NCI-H1694 (cell line): ENCODE measurements around the gene MRPL38.
"Not testable (repeated sequence)": the region's sequence is repeated elsewhere in the genome, so short reads cannot be mapped to it uniquely, and the experiment has no call there.

Experiments
- DNase-seq: peaks from one replicate; lab custom pipeline; 2025; lab: John Stamatoyannopoulos, UW

Gene MRPL38

GRCh38 chr17:75876190-75876937, 28.3 kb downstream of the MRPL38 start:
- DNase-seq, result no peak

DNA sequence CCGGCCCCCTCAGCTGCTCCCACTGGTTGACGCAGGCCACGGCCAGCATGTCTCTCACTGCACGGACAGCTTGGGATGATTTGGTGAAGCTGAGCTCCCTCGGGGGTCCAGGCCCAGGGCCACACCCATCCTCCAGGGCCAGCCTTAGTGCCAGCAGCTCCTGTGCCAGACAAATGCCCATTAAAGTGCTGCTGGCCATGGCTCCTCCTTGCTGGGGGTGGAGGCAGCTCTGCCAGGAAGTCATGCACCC, 28.8 kb downstream of the MRPL38 start:
- no peak for DNase-seq

GRCh38 chr17:75875182-75875939, 29.3 kb downstream of the MRPL38 start:
- DNase-seq, result no peak

- DNase-seq, result no peak
These were observed 30.1 kb downstream of the MRPL38 start for GRCh38 chr17:75874323-75875181.

DNA sequence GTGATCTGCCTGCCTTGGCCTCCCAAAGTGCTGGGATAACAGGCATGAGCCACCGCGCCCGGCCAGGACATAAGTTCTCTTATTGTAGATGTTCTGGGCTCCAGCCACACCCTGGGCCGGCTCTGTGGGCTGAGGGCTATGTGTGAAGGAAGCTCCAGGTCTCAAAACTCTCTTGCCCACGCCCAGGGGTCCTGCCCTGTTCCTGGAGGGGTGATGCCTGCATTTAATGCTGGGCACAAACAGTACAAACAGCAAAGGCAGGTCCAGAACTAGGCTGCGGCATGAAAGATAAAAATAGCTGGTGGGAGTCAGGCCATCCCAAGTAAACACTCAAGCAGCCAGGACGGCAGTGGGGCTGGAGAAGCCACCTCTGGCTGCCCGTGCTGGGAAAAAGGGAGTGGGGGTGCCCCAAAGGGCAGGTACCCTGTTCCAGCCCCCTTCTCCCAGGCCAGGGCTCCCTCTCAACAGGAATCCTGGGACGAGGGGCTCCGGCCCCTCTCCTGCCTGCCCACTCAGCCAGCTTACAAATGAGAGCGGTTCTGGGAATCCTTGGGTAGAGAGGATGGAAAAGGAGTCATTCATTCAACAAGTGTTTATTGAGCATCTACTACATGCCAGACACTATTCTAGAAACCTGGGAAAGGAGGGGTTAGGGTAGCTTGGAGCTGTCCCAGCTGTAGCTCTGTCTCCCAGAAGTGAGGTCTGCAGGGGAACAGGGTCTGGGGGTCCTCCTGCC, 30.9 kb downstream of the MRPL38 start:
- DNase-seq, result no peak

GRCh38 chr17:75872434-75873351, 32.0 kb downstream of the MRPL38 start:
- no peak for DNase-seq

DNA sequence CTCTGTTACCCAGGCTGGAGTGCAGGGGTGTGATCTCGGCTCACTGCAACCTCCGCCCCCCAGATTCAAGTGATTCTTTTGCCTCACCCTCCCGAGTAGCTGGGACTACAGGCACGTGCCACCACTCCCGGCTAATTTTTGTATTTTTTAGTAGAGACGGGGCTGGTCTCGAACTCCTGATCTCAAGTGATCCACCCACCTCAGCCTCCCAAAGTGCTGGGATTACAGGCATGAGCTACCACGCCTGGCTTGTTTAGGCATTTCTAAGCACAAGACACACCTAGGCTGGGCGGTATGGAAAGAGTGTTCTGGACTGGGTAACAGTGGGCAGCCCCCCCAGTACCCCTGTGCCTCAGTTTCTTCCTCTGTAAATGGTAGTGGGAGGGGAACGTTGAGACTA, 34.5 kb downstream of the MRPL38 start:
- DNase-seq, result not testable (repeated sequence)

DNA sequence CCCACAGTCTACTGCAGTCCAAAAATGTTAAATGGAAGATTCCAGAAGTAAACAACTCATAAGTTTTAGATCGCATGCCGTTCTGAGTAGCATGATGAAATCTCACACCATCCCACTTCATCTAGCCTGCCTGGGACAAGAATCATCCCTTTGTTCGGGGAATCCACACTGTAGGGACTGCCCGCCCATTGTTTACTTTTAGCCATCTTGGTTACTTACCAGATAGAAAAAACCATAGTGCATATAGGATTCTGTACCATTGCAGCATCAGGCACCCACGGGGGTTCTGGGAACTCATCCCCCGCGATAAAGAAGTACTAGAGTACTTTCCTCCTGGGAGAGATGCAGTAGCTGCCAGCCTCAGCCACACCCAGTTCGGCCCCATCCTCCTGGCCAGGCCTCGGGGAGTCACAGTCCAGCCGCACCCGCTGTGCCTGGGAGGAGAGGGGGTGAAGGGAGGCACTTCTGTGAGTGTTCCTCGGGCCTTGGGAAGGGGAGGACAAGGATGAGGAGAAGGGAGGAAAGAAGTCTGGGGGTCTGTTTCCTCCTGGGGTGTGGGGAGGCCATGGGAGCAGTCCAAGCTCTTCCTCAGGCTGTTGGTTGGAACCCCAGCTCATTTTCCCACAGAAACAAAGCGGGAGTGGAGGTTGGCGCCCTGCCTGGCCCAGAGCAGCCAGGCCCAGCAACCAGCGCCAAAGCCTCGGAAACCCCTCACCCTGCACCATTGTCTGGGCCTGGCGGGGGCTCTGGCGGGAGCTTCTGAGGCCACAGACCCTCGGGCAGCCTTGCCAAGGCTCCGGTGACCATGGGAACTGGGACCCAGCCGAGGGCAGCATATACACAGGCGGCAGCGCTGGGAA, 35.2 kb downstream of the MRPL38 start:
- no peak for DNase-seq

DNA sequence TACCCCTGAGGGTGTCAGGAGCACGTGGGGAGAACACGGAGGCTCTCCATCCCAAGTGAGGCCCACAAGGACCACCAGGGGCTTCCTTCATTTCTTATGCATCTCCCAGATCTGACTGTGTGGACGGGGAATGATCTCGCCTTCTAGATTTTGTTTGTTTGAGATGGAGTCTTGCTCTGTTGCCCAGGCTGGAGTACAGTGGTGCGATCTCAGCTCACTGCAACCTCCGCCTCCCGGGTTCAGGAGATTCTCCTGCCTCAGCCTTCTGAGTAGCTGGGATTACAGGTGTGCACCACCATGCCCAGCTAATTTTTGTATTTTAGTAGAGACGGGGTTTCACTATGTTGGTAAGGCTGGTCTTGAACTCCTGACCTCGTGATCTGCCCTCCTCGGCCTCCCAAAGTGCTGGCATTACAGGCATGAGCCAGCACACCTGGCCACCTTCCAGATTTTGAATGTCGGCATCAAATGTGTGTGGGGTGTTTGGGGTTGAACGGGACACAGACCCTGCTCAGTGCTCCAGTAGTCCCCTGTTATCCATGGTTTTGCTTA, 35.9 kb downstream of the MRPL38 start:
- not testable (repeated sequence) for DNase-seq

DNA sequence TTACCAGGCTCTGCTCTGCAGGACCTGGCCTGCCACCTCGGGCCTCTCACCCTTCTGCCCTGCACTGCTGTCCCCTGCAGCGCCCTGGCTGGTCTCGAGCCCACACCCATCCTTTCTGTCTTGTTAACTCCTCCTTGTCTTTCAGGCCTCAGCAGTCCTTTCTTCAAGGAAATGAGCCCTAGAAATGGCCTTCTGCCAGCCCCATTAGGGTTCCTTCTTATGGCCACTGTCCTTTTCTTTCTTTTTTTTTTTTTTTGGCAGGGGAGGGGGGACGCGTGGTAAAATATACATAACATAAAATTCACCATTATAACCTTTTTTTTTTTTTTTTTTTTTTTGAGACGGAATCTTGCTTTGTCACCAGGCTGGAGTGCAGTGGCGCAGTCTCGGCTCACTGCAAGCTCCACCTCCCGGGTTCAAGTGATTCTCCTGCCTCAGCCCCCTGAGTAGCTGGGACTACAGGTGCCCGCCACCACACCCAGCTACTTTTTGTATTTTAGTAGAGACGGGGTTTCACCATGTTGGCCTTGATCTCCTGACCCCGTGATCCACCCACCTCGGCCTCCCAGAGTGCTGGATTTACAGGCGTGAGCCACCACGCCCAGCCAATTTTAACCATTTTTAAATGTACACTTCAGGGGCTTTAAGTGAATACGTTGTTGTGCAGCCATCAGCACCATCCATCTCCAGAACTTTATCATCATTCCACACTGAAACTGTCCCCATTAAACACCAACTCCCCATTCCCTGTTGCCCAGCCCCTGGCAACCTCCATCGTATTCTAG, 39.1 kb downstream of the MRPL38 start:
- not testable (repeated sequence) for DNase-seq

DNA sequence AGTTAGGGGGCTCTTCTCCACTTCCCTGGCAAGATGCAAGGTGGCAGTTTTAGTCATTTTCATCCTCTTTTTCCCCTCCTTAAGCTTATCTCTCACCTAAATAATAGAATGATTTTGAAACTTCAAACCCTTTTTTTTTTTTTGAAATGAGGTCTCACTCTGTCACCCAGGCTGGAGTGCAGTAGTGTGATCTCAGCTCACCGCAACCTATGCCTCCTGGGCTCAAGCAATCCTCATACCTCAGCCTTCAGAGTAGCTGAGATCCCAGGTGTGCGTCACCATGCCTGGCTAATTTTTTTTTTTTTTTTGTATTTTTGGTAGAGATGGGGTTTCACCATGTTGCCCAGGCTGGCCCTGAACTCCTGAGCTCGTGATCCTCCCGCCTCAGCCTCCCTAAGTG, 39.8 kb downstream of the MRPL38 start:
- DNase-seq, result not testable (repeated sequence)

- DNase-seq, result no peak
These were observed 40.2 kb downstream of the MRPL38 start for GRCh38 chr17:75864448-75864871.

- no peak for DNase-seq
These were observed 42.8 kb downstream of the MRPL38 start for GRCh38 chr17:75861927-75862317.

DNA sequence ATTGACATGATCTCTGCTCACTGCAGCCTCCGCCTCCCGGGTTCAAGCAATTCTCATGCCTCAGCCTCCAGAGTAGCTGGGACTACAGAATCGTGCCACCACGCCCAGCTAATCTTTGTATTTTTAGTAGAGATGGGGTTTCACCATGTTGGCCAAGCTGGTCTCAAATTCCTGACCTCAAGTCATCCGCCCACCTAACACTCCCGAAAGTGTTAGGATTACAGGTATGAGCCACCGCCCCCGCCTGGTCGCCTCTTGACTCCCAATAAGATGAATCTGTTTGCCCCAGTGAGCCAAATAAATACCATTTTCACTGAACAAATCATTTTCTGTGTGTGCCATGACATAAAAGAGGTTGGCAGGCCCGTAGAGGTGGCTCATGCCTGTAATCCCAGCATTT, 45.3 kb downstream of the MRPL38 start:
- not testable (repeated sequence) for DNase-seq

DNA sequence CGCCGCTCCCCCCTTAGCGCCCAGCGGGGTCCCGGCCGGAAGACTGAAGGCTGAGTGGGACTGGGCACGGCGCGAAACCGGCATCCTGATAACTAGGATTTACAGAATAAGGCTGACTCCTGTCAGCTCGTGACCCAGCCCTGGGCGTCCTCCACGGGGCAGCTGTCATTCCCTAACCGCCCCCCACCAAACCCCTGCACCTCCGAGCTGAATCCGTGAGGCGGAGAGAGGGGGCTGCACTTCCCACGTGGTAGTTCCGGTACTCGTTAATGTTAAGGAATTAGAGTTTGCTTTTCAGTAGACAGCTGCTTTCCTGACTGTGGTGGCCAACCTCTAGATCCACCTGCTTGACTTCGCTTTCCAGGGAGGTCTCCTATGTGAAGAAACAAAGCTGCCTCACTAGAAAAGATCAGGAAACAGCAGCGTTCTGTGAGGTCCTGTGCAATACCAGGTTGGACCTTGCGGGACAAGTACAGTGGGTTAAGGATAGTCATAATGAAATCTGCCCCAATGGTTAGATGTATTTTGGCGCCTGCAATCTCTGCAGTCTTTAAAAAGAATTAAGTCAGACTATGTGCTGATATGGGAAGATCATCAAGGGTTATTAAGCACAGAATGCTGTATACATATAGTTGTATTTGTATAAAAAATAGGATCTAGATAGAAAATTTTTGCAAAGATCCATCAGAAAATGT, 48.5 kb downstream of the MRPL38 start:
- DNase-seq, result no peak

GRCh38 chr17:75855310-75856061, 49.2 kb downstream of the MRPL38 start, which contains the start of gene WBP2:
Gene WBP2, minus strand, starts transcription at chr17:75855335. Its CDS starts 38 bp downstream, at chr17:75855297.
- DNase-seq, result peak; percentile 100

DNA sequence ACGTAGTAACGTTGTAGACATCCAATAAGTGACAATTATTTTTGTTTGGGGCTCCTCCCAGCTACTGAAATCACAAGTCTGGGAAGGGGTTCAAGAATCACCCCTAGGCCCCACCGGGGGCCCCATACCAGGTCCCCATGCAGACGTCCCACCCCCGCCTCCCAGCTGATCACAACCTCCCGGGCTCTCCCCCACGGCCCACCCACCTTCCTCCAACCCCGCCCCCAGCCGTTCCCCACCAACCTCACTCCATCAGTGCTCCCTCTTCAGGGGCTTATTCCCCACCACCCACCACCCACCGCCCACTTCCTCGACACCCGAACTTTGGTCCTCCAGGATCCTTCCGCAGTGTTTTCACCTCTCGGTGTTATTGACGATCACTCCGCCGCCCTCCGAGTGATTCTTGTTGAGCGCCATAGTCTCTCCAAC, 49.8 kb downstream of the MRPL38 start:
- DNase-seq, result no peak
